ENCODE measurements around the gene LCNL1.

LCNL1 gene

GRCh38 chr9:136988872-136989271 lies 6.1 kb downstream of the LCNL1 start:
- H3K4me3 ChIP-seq (ENCODE audit: low read depth, low read length): no peak overlapping the region
- DNase-seq (ENCODE audit: low read depth): no peak
- TF ChIP-seq CTCF (conservative IDR thresholded peaks at IDR 0.05; ENCODE audit: low read depth, low read length): no peak

- no peak overlapping the region for H3K4me3 ChIP-seq (ENCODE audit: low read depth, low read length)
- no peak for TF ChIP-seq CTCF (conservative IDR thresholded peaks at IDR 0.05; ENCODE audit: low read depth, low read length)
- DNase-seq (ENCODE audit: low read depth): no peak
Measured at GRCh38 chr9:136990242-136990911, 7.6 kb downstream of the LCNL1 start.

GRCh38 chr9:136991993-136992818 lies 9.4 kb downstream of the LCNL1 start, which contains the start of gene PAXX:
PAXX (plus strand) TSS chr9:136992422; CDS start chr9:136992444, 22 bp downstream.
- TF ChIP-seq CTCF (conservative IDR thresholded peaks at IDR 0.05; ENCODE audit: low read depth, low read length): no peak
- H3K4me3 ChIP-seq (ENCODE audit: low read depth, low read length): peak within 1 kb of the TSS; percentile 76
- DNase-seq (ENCODE audit: low read depth): peak; percentile 91

GRCh38 chr9:136992819-136993369 lies 10.1 kb downstream of the LCNL1 start:
- DNase-seq (ENCODE audit: low read depth): no peak
- no peak for TF ChIP-seq CTCF (conservative IDR thresholded peaks at IDR 0.05; ENCODE audit: low read depth, low read length)
- peak overlapping the region; percentile 76 for H3K4me3 ChIP-seq (ENCODE audit: low read depth, low read length)

GRCh38 chr9:136994180-136994887 lies 11.5 kb downstream of the LCNL1 start:
- H3K4me3 ChIP-seq (ENCODE audit: low read depth, low read length): no peak overlapping the region
- TF ChIP-seq CTCF (conservative IDR thresholded peaks at IDR 0.05; ENCODE audit: low read depth, low read length): no peak
- DNase-seq (ENCODE audit: low read depth): no peak

GRCh38 chr9:136994888-136995230 lies 12.1 kb downstream of the LCNL1 start:
- no peak overlapping the region for H3K4me3 ChIP-seq (ENCODE audit: low read depth, low read length)
- no peak for TF ChIP-seq CTCF (conservative IDR thresholded peaks at IDR 0.05; ENCODE audit: low read depth, low read length)
- DNase-seq (ENCODE audit: low read depth): no peak

Data from choroid plexus epithelial cell (primary cell).